A549 (cell line): ENCODE measurements around the gene USP20. TPM values are rescaled to one million over a fixed set of nuclear protein-coding genes. Genes with fewer than 3 reads are reported as not detected.

Experiments
- ATAC-seq, 2 experiments: fragments of 200-7000 bp in 1 of 2; fragments of >200 bp in 1 of 2; cut with Nextera tagmentation in 1 of 2; cut with Tn5 transposase in 1 of 2; 3 replicates each; pipeline versions ENCODE4 v1.8.0 to v1.9.1; 2018 to 2020; ENCODE audit warnings: mild to moderate bottlenecking in 1 of 2, moderate library complexity in 1 of 2
- CTCF ChIA-PET: fragments of 300-600 bp; sonication (Branson Sonifier 250); formaldehyde crosslinking; extraction: SDS; loops from one replicate; lab custom pipeline; 2021; ENCODE audit warnings: antibody characterized with exemption, inconsistent platforms; lab: Yijun Ruan, JAX
- POLR2A ChIA-PET: fragments of 350-600 bp; formaldehyde crosslinking; extraction: SDS; loops from one replicate; lab custom pipeline; 2021; ENCODE audit warnings: antibody characterized with exemption, inconsistent platforms; lab: Yijun Ruan, JAX
- DNase-seq, 2 experiments: peaks; one replicate each; pipeline versions ENCODE4 v3.0.0 to v3.0.0-alpha.2; 2011 to 2016; ENCODE audit warnings: low read depth in 1 of 2, low spot score in 1 of 2
- FAIRE-seq: peaks from 2 replicates; lab custom pipeline; 2011; peaks lifted over from hg19 to GRCh38; lab: Jason Lieb, UNC
- H3K27ac ChIP-seq, 2 experiments: fragments of >200 bp; sonication (Bioruptor Twin); formaldehyde crosslinking; 3 replicates each; pipeline ENCODE4 v1.5.1; 2016 to 2017
- H3K4me1 ChIP-seq: fragments of >200 bp; sonication (Bioruptor Twin); formaldehyde crosslinking; 3 replicates; pipeline ENCODE4 v1.6.1; 2016
- H3K4me2 ChIP-seq: fragments of >200 bp; sonication (Bioruptor Twin); formaldehyde crosslinking; 3 replicates; pipeline ENCODE4 v1.6.1; 2016
- H3K4me3 ChIP-seq: fragments of >200 bp; sonication (Bioruptor Twin); formaldehyde crosslinking; 3 replicates; pipeline ENCODE4 v1.5.1; 2016
- H3K9me3 ChIP-seq: fragments of >200 bp; sonication (Bioruptor Twin); formaldehyde crosslinking; 3 replicates; pipeline ENCODE4 v1.6.1; 2016
- BHLHE40 ChIP-seq: IDR thresholded peaks from 2 replicates; pipeline ENCODE4 v1.6.1; 2012; ENCODE audit warnings: low read depth, low read length, inconsistent platforms
- CBX2 ChIP-seq: fragments of 200-600 bp; sonication (generic); IDR thresholded peaks from 2 replicates; pipeline ENCODE4 v1.6.1; 2016; ENCODE audit warnings: low read depth, mild to moderate bottlenecking, borderline replicate concordance
- CBX8 ChIP-seq: fragments of 200-600 bp; sonication (generic); IDR thresholded peaks from 2 replicates; pipeline ENCODE4 v1.6.1; 2016
- CEBPB ChIP-seq, 2 experiments: fragments of >200 bp in 1 of 2; sonication (Bioruptor Twin) in 1 of 2; formaldehyde crosslinking in 1 of 2; IDR thresholded peaks; 2 replicates each; pipeline ENCODE4 v1.6.1; 2012 to 2016
- ESRRA ChIP-seq: fragments of 150-350 bp; IDR thresholded peaks from 2 replicates; pipeline ENCODE4 v1.6.1; 2014; ENCODE audit warnings: mild to moderate bottlenecking, low read length, borderline replicate concordance
- FOSL2 ChIP-seq, 2 experiments: fragments of 450-650 bp in 1 of 2; fragments of >200 bp in 1 of 2; sonication (Bioruptor Twin) in 1 of 2; formaldehyde crosslinking; IDR thresholded peaks; 2 replicates each; pipeline versions ENCODE4 v1.5.0 to v1.6.1; 2016 to 2020; ENCODE audit warnings: mild to moderate bottlenecking in 1 of 2, moderate library complexity in 1 of 2
- GATA3 ChIP-seq: IDR thresholded peaks from 2 replicates; pipeline ENCODE4 v1.6.1; 2012; ENCODE audit warnings: borderline replicate concordance
- HEYL ChIP-seq: fragments of 250-450 bp; sonication (Bioruptor Pico); IDR thresholded peaks from 2 replicates; pipeline ENCODE4 v1.8.0; 2021; ENCODE audit warnings: mild to moderate bottlenecking, moderate library complexity
- HOXA7 ChIP-seq: fragments of 250-450 bp; sonication (Bioruptor Pico); IDR thresholded peaks from 2 replicates; pipeline ENCODE4 v1.5.0; 2020; ENCODE audit warnings: mild to moderate bottlenecking, moderate library complexity
- HOXB13 ChIP-seq: fragments of 250-450 bp; sonication (Bioruptor Pico); IDR thresholded peaks from 2 replicates; pipeline ENCODE4 v1.5.0; 2020; ENCODE audit warnings: low read depth, mild to moderate bottlenecking, moderate library complexity
- JUN ChIP-seq, 2 experiments: fragments of >200 bp; sonication (Bioruptor Twin); formaldehyde crosslinking; IDR thresholded peaks; 2 replicates in 1 of 2; 3 replicates in 1 of 2; pipeline ENCODE4 v1.6.1; 2016 to 2017
- JUNB ChIP-seq: fragments of >200 bp; sonication (Bioruptor Twin); formaldehyde crosslinking; IDR thresholded peaks from 2 replicates; pipeline ENCODE4 v1.6.1; 2016
- KDM1A ChIP-seq: fragments of 200-600 bp; sonication (generic); IDR thresholded peaks from 2 replicates; pipeline ENCODE4 v1.6.1; 2016; ENCODE audit warnings: low read depth, mild to moderate bottlenecking
- MAFK ChIP-seq: fragments of 450-650 bp; IDR thresholded peaks from 2 replicates; pipeline ENCODE4 v1.6.1; 2014; ENCODE audit not compliant: partially characterized antibody
- MAZ ChIP-seq: fragments of 150-350 bp; IDR thresholded peaks from 2 replicates; pipeline ENCODE4 v1.6.1; 2014; ENCODE audit warnings: antibody characterized with exemption, low read depth, low read length, borderline replicate concordance
- NR3C1 ChIP-seq: fragments of >200 bp; sonication (Bioruptor Twin); formaldehyde crosslinking; IDR thresholded peaks from 3 replicates; pipeline ENCODE4 v1.6.1; 2017
- PHF8 ChIP-seq: fragments of 200-600 bp; sonication (generic); IDR thresholded peaks from 2 replicates; pipeline ENCODE4 v1.6.1; 2016; ENCODE audit warnings: low read depth, mild to moderate bottlenecking, antibody characterized with exemption, moderate library complexity, borderline replicate concordance
- RAD21 ChIP-seq, 2 experiments: fragments of >200 bp in 1 of 2; sonication (Bioruptor Twin) in 1 of 2; formaldehyde crosslinking in 1 of 2; IDR thresholded peaks in 1 of 2; conservative IDR thresholded peaks in 1 of 2; 2 replicates in 1 of 2; 3 replicates in 1 of 2; pipeline ENCODE4 v1.6.1; 2012 to 2018; ENCODE audit warnings: inconsistent platforms in 1 of 2
- REST ChIP-seq: fragments of 200-600 bp; sonication (generic); IDR thresholded peaks from 2 replicates; pipeline ENCODE4 v1.6.1; 2016; ENCODE audit warnings: antibody characterized with exemption, mild to moderate bottlenecking, moderate library complexity
- SMC3 ChIP-seq: fragments of >200 bp; sonication (Bioruptor Twin); formaldehyde crosslinking; IDR thresholded peaks from 3 replicates; pipeline ENCODE4 v1.6.1; 2018; ENCODE audit warnings: inconsistent platforms
- TP53 ChIP-seq: fragments of 250-450 bp; sonication (Bioruptor Pico); IDR thresholded peaks from 2 replicates; pipeline ENCODE4 v1.5.0; 2021; ENCODE audit warnings: mild to moderate bottlenecking, moderate library complexity
- ZC3H11A ChIP-seq: fragments of 450-650 bp; IDR thresholded peaks from 2 replicates; pipeline ENCODE4 v1.6.1; 2014; ENCODE audit warnings: antibody characterized with exemption, mild to moderate bottlenecking
- ZFP36 ChIP-seq: fragments of 450-650 bp; IDR thresholded peaks from 2 replicates; pipeline ENCODE4 v1.6.1; 2014; ENCODE audit warnings: borderline replicate concordance; ENCODE audit not compliant: partially characterized antibody
- ZSCAN20 ChIP-seq: fragments of 250-450 bp; sonication (Bioruptor Pico); IDR thresholded peaks from 2 replicates; pipeline ENCODE4 v1.8.0; 2022; ENCODE audit warnings: mild to moderate bottlenecking, moderate library complexity
- WGBS: methylation state at CpG from one replicate; pipeline ENCODE4 v1.1.6; 2017; ENCODE audit errors: missing lambda C conversion rate; 5-methylcytosine and 5-hydroxymethylcytosine counted together
- polyA plus RNA-seq, 4 experiments: library from polyadenylated mRNA; depleted of rRNA in 3 of 4; stranded (reverse); fragments of >200 nt; fragmentation: RNase III in 1 of 4; extraction: RNeasy Plus Mini Kit Qiagen cat#74134 plus additional on column Dnase treatment in 1 of 4; gene quantifications; 2 replicates in 3 of 4; 3 replicates in 1 of 4; pipeline ENCODE4 v1.2.3, GENCODE V29; 2011 to 2017
- TF ChIP-seq, protein P1 (sequence below): fragments of >200 bp; sonication (Bioruptor Twin); formaldehyde crosslinking; IDR thresholded peaks from 2 replicates; pipeline ENCODE4 v1.6.1; 2016
- TF ChIP-seq, protein P2 (sequence below): IDR thresholded peaks from 2 replicates; pipeline ENCODE4 v1.6.1; 2012

Gene USP20
- polyA plus RNA-seq, 2 of the 4 experiments (the other 2 are of a cell fraction) = 3.9 to 5.0 TPM

DNA sequence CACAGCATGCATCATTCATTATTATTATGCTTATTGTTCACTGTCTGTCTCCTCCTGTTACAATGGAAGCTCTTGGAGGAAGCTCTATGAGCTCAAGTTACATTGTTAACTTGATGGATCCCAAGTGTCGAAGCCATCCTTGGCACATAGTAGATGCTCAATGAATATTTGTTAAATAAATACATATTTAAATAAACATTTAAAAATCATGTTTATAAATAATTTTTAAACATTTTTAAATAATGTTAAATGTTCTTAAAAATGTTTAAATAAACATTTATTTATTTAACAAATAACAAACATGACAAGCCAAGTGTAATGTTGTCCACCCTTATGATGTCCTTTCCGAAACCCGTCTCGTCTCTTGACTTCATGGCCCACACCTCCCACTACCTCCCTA is 69.5 kb downstream of the USP20 start:
- H3K9me3 ChIP-seq = no peaks in the 10 kb centered on the region
- no peak overlapping the region for H3K27ac ChIP-seq
- FAIRE-seq = no peak
- H3K4me1 ChIP-seq = peaks cover under 1% of the 10 kb centered on the region; the same call in 2 of the 3 replicates
- ChIA-PET CTCF (interaction anchor here (0.6 kb wide), 1 partner anchor 37 kb away, joined by 3 read pairs; no protein-coding TSS in a partner anchor), POLR2A (no interaction called here)
- no peak overlapping the region for H3K4me3 ChIP-seq
- H3K4me2 ChIP-seq = no peak overlapping the region
- no peak for DNase-seq
- ATAC-seq = no peak
- no peak for TF ChIP-seq KDM1A
- TF ChIP-seq SMC3 = no peak
- TF ChIP-seq HOXA7 = no peak
- TF ChIP-seq ZSCAN20 = no peak
- TF ChIP-seq HOXB13 = no peak
- no peak for TF ChIP-seq MAFK
- no peak for TF ChIP-seq ESRRA
- no peak for TF ChIP-seq FOSL2 (IDR thresholded peaks at IDR 0.05)
- TF ChIP-seq FOSL2 (CRISPR knock-in tag; IDR thresholded peaks at IDR 0.05) = no peak
- 94% methylated on average over 4 of the region's 4 CpGs for WGBS

DNA sequence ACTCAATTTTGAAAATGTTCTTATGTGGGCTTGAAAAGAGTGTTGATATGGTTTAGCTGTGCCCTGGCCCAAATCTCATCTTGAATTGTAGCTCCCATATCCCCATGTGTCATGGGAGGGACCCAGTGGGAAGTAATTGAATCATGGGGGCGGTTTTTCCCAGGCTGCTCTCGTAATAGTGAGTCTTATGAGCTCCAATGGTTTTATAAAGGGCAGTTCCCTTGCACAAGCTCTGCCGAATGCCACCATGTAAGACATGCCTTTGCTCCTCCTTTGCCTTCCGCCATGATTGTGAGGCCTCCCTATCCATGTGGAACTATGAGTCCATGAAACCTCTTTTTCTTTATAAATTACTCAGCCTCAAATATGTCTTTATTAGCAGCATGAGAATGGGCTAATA is 71.0 kb downstream of the USP20 start:
- CTCF ChIA-PET = interaction anchor here (0.7 kb wide), 1 partner anchor 28 kb away, joined by 3 read pairs; no protein-coding TSS in a partner anchor
- Histone ChIP-seq H3K4me3 (no peak overlapping the region), H3K9me3 (no peaks in the 10 kb centered on the region), H3K27ac (no peak overlapping the region), H3K4me1 (peaks cover 13% of the 10 kb centered on the region; the same call in 2 of the 3 replicates), H3K4me2 (no peak overlapping the region)
- POLR2A ChIA-PET = no interaction called here
- ATAC-seq (no peak), DNase-seq (no peak), FAIRE-seq (no peak)
- TF ChIP-seq MAZ (no peak), KDM1A (no peak), FOSL2 (IDR thresholded peaks at IDR 0.05) (no peak), FOSL2 (CRISPR knock-in tag; IDR thresholded peaks at IDR 0.05) (no peak), CBX2 (no peak), PHF8 (no peak), JUN (IDR thresholded peaks at IDR 0.05) (no peak), ZC3H11A (no peak), JUNB (no peak), CEBPB (IDR thresholded peaks at IDR 0.05) (no peak), HEYL (CRISPR knock-in tag) (no peak), REST (no peak)
- TF ChIP-seq, protein P1, sequence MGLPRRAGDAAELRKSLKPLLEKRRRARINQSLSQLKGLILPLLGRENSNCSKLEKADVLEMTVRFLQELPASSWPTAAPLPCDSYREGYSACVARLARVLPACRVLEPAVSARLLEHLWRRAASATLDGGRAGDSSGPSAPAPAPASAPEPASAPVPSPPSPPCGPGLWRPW = no peak
- WGBS = over 99% methylated on average over 4 of the region's 4 CpGs

GRCh38 chr9:129907201-129907600 is 71.9 kb downstream of the USP20 start:
- Histone ChIP-seq H3K4me1 (peaks cover 13% of the 10 kb centered on the region; the same call in 2 of the 3 replicates), H3K27ac (no peak overlapping the region), H3K4me3 (no peak overlapping the region), H3K9me3 (no peaks in the 10 kb centered on the region), H3K4me2 (no peak overlapping the region)
- CTCF ChIA-PET = interaction anchor here (0.7 to 0.9 kb wide), 2 partner anchors 10 to 152 kb away, joined by 3 read pairs; no protein-coding TSS in a partner anchor
- 90% methylated on average over 4 of the region's 4 CpGs for WGBS
- no peak for FAIRE-seq
- no peak for DNase-seq
- POLR2A ChIA-PET = interaction anchor here (0.6 kb wide), 1 partner anchor 14 kb away, joined by 3 read pairs; no protein-coding TSS in a partner anchor
- no peak for ATAC-seq
- TF ChIP-seq BHLHE40 = no peak
- TF ChIP-seq, protein P2, sequence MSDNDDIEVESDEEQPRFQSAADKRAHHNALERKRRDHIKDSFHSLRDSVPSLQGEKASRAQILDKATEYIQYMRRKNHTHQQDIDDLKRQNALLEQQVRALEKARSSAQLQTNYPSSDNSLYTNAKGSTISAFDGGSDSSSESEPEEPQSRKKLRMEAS = no peak
- no peak for TF ChIP-seq CBX8
- no peak for TF ChIP-seq GATA3
- TF ChIP-seq TP53 = no peak
- TF ChIP-seq RAD21 (conservative IDR thresholded peaks at IDR 0.05 in 1 of 2, IDR thresholded peaks at IDR 0.05 in 1 of 2) = no peak
- no peak for TF ChIP-seq NR3C1
- no peak for TF ChIP-seq REST
- TF ChIP-seq ZFP36 = no peak
- no peak for TF ChIP-seq JUNB
